Body of pancreas (tissue), 4 donors: ENCODE data around the gene PGM1. TPM values are rescaled to one million over a fixed set of nuclear protein-coding genes. Genes with fewer than 3 reads are reported as not detected.
A peak's percentile ranks its signal among the peaks of the same experiment; 100 is the strongest.

ENCODE experiments used
- ATAC-seq: fragments of 150-250 bp; one replicate; pipeline ENCODE4 v1.9.1; 2016
- DNase-seq, 4 donors: peaks; one replicate each; pipeline ENCODE4 v3.0.0-alpha.2; 2019
- H3K27ac ChIP-seq, 4 donors: fragments of 200-600 bp; sonication (generic); 1 replicate in 3 of 4; 2 replicates in 1 of 4; pipeline versions ENCODE4 v1.5.1 to v1.6.1; 2016 to 2019; ENCODE audit warnings: mild to moderate bottlenecking in 1 of 4, mixed read lengths in 1 of 4, moderate library complexity in 1 of 4
- H3K27me3 ChIP-seq, 2 donors: fragments of 200-600 bp; sonication (generic); one replicate each; pipeline ENCODE4 v1.6.0; 2016; ENCODE audit warnings: mild to moderate bottlenecking in 1 of 2
- H3K36me3 ChIP-seq, 2 donors: fragments of 200-600 bp; sonication (generic); replicated peaks in 1 of 2; 2 replicates each; pipeline ENCODE4 v1.5.1; 2016; ENCODE audit warnings: low read depth in 2 of 2; ENCODE audit not compliant: insufficient read depth in 1 of 2
- H3K4me1 ChIP-seq: fragments of 200-600 bp; sonication (generic); one replicate; pipeline ENCODE4 v1.6.0; 2016
- H3K4me3 ChIP-seq, 2 donors: fragments of 200-600 bp; sonication (generic); 1 replicate in 1 of 2; 2 replicates in 1 of 2; pipeline ENCODE4 v1.5.1; 2016 to 2019
- H3K9me3 ChIP-seq, 3 donors: fragments of 200-600 bp; sonication (generic); 1 replicate in 2 of 3; 2 replicates in 1 of 3; pipeline ENCODE4 v1.5.1; 2016
- CTCF ChIP-seq, 7 experiments: fragments of 450-650 bp in 4 of 7; fragments of 200-600 bp in 3 of 7; sonication (generic) in 3 of 7; IDR thresholded peaks; one replicate each; pipeline ENCODE4 v1.5.1; 2016 to 2019; ENCODE audit warnings: antibody characterized with exemption in 7 of 7
- POLR2A ChIP-seq, 3 donors: fragments of 450-650 bp; IDR thresholded peaks; one replicate each; pipeline ENCODE4 v1.6.1; 2016; ENCODE audit warnings: antibody characterized with exemption in 3 of 3, mild to moderate bottlenecking in 2 of 3
- WGBS, 2 donors: methylation state at CpG; one replicate each; pipeline ENCODE4 v1.1.5; 2017; 5-methylcytosine and 5-hydroxymethylcytosine counted together
- intact Hi-C: fragments of 100-400 bp; cut with DNase I; formaldehyde crosslinking; loops from one replicate; pipeline ENCODE4 v1.15.1; 2023
- total RNA-seq, 2 donors: library from RNA; depleted of rRNA; stranded (reverse); fragments of >200 nt; gene quantifications; one replicate each; pipeline ENCODE4 v1.1.0, GENCODE V29; 2016

The PGM1 gene
- total RNA-seq, 2 donors from 2014 or later = 68.5 to 123 TPM

GRCh38 chr1:63603810-63604209 lies 10.6 kb downstream of the PGM1 start:
- H3K36me3 ChIP-seq = no peaks in the 10 kb centered on the region
- TF ChIP-seq POLR2A (IDR thresholded peaks at IDR 0.05) (no peak), CTCF (IDR thresholded peaks at IDR 0.05) (no peak)
- H3K4me3 ChIP-seq = no peak overlapping the region
- intact Hi-C loops = no loop called here
- peaks cover 19% of the 10 kb centered on the region for H3K4me1 ChIP-seq
- H3K9me3 ChIP-seq = no peaks in the 10 kb centered on the region
- H3K27me3 ChIP-seq = no peaks in the 10 kb centered on the region
- H3K27ac ChIP-seq = no peak overlapping the region
- no peak for DNase-seq
- 93 to 95% methylated on average over 3 of the region's 3 CpGs for WGBS, 2 donors
- no peak for ATAC-seq

GRCh38 chr1:63607322-63607721 lies 14.1 kb downstream of the PGM1 start:
- 86 to 89% methylated on average over 7 of the region's 7 CpGs for WGBS, 2 donors

GRCh38 chr1:63611231-63611630 lies 18.0 kb downstream of the PGM1 start:
- 71 to 83% methylated on average over 3 of the region's 3 CpGs for WGBS, 2 donors
- no peak overlapping the region for H3K4me3 ChIP-seq
- no peaks in the 10 kb centered on the region for H3K9me3 ChIP-seq
- TF ChIP-seq POLR2A (IDR thresholded peaks at IDR 0.05) = no peak
- no peak for TF ChIP-seq CTCF (IDR thresholded peaks at IDR 0.05)
- ATAC-seq (no peak), DNase-seq (no peak)
- H3K36me3 ChIP-seq = no peaks in the 10 kb centered on the region
- intact Hi-C loops = loop anchor here (10.0 kb wide), 1 partner anchor 64 kb away; no protein-coding TSS in a partner anchor
- no peaks in the 10 kb centered on the region for H3K27me3 ChIP-seq
- peaks cover 32% of the 10 kb centered on the region for H3K4me1 ChIP-seq
- no peak overlapping the region for H3K27ac ChIP-seq

More at GRCh38 chr1:63607322-63607721, 14.1 kb downstream of the PGM1 start:
- Histone ChIP-seq H3K36me3 (no peaks in the 10 kb centered on the region), H3K4me1 (peaks cover 14% of the 10 kb centered on the region), H3K27me3 (no peaks in the 10 kb centered on the region), H3K9me3 (no peaks in the 10 kb centered on the region), H3K27ac (no peak overlapping the region), H3K4me3 (no peak overlapping the region)
- TF ChIP-seq POLR2A (IDR thresholded peaks at IDR 0.05) = no peak
- no peak for TF ChIP-seq CTCF (IDR thresholded peaks at IDR 0.05)
- intact Hi-C loops = no loop called here
- DNase-seq (no peak), ATAC-seq (no peak)

GRCh38 chr1:63612564-63612963 lies 19.4 kb downstream of the PGM1 start:
- TF ChIP-seq CTCF (IDR thresholded peaks at IDR 0.05) (no peak), POLR2A (IDR thresholded peaks at IDR 0.05) (no peak)
- H3K9me3 ChIP-seq = no peaks in the 10 kb centered on the region
- no peaks in the 10 kb centered on the region for H3K36me3 ChIP-seq
- no peaks in the 10 kb centered on the region for H3K27me3 ChIP-seq
- peak overlapping the region in 1 of 4 donors; percentile 3 for H3K27ac ChIP-seq
- H3K4me3 ChIP-seq = no peak overlapping the region
- DNase-seq (no peak), ATAC-seq (no peak)
- WGBS, 2 donors = 55 to 58% methylated on average over 4 of the region's 4 CpGs
- peaks cover 38% of the 10 kb centered on the region for H3K4me1 ChIP-seq
- intact Hi-C loops = loop anchor here (10.0 kb wide), 1 partner anchor 62 kb away; no protein-coding TSS in a partner anchor

- Histone ChIP-seq H3K27me3 (no peaks in the 10 kb centered on the region), H3K4me1 (peaks cover 38% of the 10 kb centered on the region), H3K36me3 (no peaks in the 10 kb centered on the region), H3K27ac (peak overlapping the region in 1 of 4 donors; percentile 3), H3K9me3 (no peaks in the 10 kb centered on the region), H3K4me3 (no peak overlapping the region)
- intact Hi-C loops = loop anchor here (10.0 kb wide), 1 partner anchor 62 kb away; no protein-coding TSS in a partner anchor
- TF ChIP-seq CTCF (IDR thresholded peaks at IDR 0.05) = no peak
- no peak for TF ChIP-seq POLR2A (IDR thresholded peaks at IDR 0.05)
- ATAC-seq = no peak
- no peak for DNase-seq
These were observed 19.8 kb downstream of the PGM1 start for GRCh38 chr1:63612971-63613370.
